DOHH2 (cell line): ENCODE results near the gene ARRB1.

ENCODE experiments used
- CTCF ChIP-seq: fragments of 200-600 bp; sonication (generic); IDR thresholded peaks from one replicate; pipeline ENCODE4 v1.5.1; 2014; ENCODE audit warnings: antibody characterized with exemption, mild to moderate bottlenecking, low read depth, low read length; ENCODE audit not compliant: poor library complexity, severe bottlenecking
- EZH2phosphoT487 ChIP-seq: fragments of 200-600 bp; sonication (generic); IDR thresholded peaks from 2 replicates; pipeline ENCODE4 v1.6.1; 2017; ENCODE audit warnings: borderline replicate concordance, mild to moderate bottlenecking, antibody characterized with exemption, low read length, moderate library complexity, mixed read lengths

DNA sequence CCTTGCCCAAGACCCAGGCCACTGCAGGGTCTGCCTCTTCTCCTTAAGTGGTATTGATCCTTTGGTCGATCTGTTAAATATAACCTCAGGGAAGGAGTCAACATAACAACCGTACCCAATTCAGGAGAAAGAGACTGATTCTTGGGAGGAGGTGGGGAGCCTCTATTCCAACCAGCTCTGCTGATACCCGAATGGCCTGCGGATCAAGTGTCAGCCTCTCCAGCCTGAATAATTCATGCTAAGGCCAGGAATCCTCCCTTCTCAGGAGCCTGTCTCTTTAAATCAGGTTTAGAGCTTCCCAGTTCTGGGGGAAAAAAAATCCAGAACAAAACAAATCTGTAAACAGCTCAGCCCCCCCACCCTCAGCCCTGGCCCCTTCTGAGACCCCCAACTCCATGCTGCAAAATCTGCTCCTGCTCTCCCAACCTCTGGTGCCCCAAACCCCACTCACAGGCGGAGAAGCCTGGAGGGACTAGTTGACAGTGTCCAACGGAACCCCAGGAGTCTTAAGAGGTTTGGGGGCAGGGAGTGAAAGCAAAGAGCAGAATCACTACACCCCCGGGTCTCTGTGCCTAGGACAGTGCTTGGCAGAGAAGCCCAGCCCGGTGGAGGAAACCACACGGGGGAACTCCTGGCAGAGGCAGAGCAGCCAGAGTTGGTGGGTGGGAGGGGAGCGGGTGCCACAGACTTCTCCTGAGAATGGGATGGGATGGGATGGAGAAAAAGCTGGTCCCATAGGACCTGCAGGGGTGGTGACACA is 111.8 kb downstream of the ARRB1 start:
- no peak for TF ChIP-seq CTCF
- TF ChIP-seq EZH2phosphoT487, result no peak
